Ishikawa (cell line): ENCODE measurements around the gene ODF4.

Source experiments
- CEBPB ChIP-seq: IDR thresholded peaks from 2 replicates; pipeline ENCODE4 v1.6.1; 2012
- CREB1 ChIP-seq: IDR thresholded peaks from 2 replicates; pipeline ENCODE4 v1.6.1; 2012; ENCODE audit warnings: low read depth
- EGR1 ChIP-seq: IDR thresholded peaks from 2 replicates; pipeline ENCODE4 v1.6.1; 2012
- EP300 ChIP-seq: IDR thresholded peaks from 2 replicates; pipeline ENCODE4 v1.6.1; 2012; ENCODE audit warnings: borderline replicate concordance
- FOXM1 ChIP-seq: IDR thresholded peaks from 2 replicates; pipeline ENCODE4 v1.6.1; 2012; ENCODE audit warnings: low read depth, borderline replicate concordance
- NFIC ChIP-seq: IDR thresholded peaks from 2 replicates; pipeline ENCODE4 v1.6.1; 2012
- RAD21 ChIP-seq: IDR thresholded peaks from 2 replicates; pipeline ENCODE4 v1.6.1; 2012; ENCODE audit warnings: low read depth
- TAF1 ChIP-seq: IDR thresholded peaks from 2 replicates; pipeline ENCODE4 v1.6.1; 2012; ENCODE audit warnings: low read depth, mild to moderate bottlenecking
- TCF12 ChIP-seq: IDR thresholded peaks from 2 replicates; pipeline ENCODE4 v1.6.1; 2012; ENCODE audit warnings: low read depth
- TEAD4 ChIP-seq: IDR thresholded peaks from 2 replicates; pipeline ENCODE4 v1.6.1; 2012
- YY1 ChIP-seq: IDR thresholded peaks from 2 replicates; pipeline ENCODE4 v1.6.1; 2012; ENCODE audit warnings: low read depth
- ZBTB7A ChIP-seq: IDR thresholded peaks from 2 replicates; pipeline ENCODE4 v1.6.1; 2012; ENCODE audit warnings: low read depth
- TF ChIP-seq, protein P1 (sequence below): IDR thresholded peaks from 2 replicates; pipeline ENCODE4 v1.6.1; 2012
- TF ChIP-seq, protein P2 (sequence below): IDR thresholded peaks from 2 replicates; pipeline ENCODE4 v1.6.1; 2012
- TF ChIP-seq, protein P3 (sequence below): IDR thresholded peaks from 2 replicates; pipeline ENCODE4 v1.6.1; 2012; ENCODE audit warnings: low read depth, mild to moderate bottlenecking

ODF4 gene

DNA sequence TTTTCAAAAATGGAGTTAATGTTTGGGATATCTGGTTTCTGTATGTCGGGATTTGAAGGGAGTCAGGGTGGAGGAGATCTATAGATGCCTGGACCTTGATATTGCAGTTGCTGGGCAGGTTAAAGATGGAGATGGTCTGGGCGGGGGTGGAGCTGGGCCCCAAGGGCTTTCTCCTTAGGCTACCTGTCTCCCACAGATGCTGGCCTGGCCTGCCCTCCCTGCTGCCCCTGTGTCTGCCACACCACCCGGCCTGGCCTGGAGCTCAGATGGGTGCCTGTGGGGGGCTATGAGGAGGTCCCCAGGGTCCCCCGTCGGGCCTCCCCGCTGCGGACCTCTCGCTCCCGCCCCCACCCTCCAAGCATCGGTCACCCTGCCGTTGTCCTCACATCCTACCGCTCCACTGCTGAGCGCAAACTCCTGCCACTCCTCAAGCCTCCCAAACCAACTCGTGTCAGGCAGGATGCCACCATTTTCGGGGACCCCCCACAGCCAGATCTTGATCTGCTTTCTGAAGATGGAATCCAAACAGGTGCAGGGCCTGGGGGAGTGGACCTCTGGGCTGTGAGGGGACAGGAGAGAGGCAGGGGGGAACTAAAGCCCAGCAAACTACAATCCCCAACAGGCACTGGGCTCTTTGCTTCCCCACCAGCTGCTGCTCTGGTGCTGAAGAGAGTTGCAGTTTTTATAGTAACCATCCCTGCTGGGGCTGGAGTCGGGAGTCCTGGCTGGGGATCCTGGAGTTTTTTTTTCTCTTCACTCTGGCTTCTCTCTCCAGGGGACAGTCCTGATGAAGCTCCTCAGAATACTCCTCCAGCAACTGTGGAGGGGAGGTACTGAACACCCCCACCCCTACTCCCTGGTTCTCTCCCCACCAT, 26.7 kb upstream of the ODF4 start:
- TF ChIP-seq CEBPB (no peak), EGR1 (no peak), ZBTB7A (no peak), TCF12 (no peak), YY1 (no peak), FOXM1 (no peak), TEAD4 (no peak)
- TF ChIP-seq, protein P1, sequence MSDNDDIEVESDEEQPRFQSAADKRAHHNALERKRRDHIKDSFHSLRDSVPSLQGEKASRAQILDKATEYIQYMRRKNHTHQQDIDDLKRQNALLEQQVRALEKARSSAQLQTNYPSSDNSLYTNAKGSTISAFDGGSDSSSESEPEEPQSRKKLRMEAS, result no peak
- TF ChIP-seq, protein P2, sequence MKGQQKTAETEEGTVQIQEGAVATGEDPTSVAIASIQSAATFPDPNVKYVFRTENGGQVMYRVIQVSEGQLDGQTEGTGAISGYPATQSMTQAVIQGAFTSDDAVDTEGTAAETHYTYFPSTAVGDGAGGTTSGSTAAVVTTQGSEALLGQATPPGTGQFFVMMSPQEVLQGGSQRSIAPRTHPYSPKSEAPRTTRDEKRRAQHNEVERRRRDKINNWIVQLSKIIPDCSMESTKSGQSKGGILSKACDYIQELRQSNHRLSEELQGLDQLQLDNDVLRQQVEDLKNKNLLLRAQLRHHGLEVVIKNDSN, result no peak

DNA sequence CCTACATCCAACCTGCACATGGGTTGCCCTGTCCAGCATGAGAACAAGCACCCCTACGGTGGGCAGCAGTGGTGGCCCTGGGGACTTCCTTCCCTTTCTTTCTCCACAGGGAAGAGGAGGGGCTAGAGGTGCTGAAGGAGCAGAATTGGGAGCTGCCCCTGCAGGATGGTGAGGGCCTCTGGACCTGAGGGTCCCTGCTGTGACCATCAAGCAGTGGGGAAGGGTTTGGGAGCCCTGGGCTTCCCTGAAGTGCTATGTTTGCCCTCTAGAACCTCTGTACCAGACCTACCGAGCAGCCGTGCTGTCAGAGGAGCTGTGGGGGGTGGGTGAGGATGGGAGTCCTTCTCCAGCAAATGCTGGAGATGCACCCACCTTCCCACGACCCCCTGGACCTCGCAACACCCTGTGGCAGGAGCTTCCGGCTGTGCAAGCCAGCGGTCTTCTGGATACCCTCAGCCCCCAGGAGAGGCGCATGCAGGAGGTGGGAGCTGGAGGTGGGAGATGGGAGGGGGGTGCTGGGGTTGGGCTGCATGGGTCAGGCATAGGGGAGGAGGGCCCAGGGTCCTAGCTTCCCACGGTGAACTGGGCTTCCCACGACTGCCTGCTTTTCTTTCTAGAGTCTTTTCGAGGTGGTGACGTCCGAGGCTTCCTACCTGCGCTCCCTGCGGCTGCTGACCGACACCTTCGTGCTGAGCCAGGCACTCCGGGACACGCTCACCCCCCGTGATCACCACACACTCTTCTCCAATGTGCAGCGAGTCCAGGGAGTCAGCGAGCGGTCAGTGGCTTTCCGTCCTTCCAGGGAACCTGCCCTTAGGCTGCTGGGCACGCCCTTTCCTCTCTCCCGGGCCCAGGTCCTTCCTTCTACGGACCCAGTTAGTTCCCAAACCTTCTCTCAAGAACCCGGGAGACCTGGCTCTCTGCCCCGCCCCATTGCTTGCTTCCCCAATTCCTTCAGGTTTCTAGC, 24.6 kb upstream of the ODF4 start:
- no peak for TF ChIP-seq CREB1
- TF ChIP-seq TEAD4, result no peak
- TF ChIP-seq FOXM1, result no peak
- no peak for TF ChIP-seq EP300
- no peak for TF ChIP-seq YY1
- no peak for TF ChIP-seq CEBPB
- TF ChIP-seq NFIC, result no peak
- TF ChIP-seq TAF1, result no peak
- TF ChIP-seq, protein P3, sequence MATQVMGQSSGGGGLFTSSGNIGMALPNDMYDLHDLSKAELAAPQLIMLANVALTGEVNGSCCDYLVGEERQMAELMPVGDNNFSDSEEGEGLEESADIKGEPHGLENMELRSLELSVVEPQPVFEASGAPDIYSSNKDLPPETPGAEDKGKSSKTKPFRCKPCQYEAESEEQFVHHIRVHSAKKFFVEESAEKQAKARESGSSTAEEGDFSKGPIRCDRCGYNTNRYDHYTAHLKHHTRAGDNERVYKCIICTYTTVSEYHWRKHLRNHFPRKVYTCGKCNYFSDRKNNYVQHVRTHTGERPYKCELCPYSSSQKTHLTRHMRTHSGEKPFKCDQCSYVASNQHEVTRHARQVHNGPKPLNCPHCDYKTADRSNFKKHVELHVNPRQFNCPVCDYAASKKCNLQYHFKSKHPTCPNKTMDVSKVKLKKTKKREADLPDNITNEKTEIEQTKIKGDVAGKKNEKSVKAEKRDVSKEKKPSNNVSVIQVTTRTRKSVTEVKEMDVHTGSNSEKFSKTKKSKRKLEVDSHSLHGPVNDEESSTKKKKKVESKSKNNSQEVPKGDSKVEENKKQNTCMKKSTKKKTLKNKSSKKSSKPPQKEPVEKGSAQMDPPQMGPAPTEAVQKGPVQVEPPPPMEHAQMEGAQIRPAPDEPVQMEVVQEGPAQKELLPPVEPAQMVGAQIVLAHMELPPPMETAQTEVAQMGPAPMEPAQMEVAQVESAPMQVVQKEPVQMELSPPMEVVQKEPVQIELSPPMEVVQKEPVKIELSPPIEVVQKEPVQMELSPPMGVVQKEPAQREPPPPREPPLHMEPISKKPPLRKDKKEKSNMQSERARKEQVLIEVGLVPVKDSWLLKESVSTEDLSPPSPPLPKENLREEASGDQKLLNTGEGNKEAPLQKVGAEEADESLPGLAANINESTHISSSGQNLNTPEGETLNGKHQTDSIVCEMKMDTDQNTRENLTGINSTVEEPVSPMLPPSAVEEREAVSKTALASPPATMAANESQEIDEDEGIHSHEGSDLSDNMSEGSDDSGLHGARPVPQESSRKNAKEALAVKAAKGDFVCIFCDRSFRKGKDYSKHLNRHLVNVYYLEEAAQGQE, result no peak
- no peak for TF ChIP-seq EGR1
- TF ChIP-seq TCF12, result no peak
- no peak for TF ChIP-seq RAD21
- TF ChIP-seq, protein P1, result no peak
- TF ChIP-seq ZBTB7A, result no peak
- TF ChIP-seq, protein P2, result no peak

DNA sequence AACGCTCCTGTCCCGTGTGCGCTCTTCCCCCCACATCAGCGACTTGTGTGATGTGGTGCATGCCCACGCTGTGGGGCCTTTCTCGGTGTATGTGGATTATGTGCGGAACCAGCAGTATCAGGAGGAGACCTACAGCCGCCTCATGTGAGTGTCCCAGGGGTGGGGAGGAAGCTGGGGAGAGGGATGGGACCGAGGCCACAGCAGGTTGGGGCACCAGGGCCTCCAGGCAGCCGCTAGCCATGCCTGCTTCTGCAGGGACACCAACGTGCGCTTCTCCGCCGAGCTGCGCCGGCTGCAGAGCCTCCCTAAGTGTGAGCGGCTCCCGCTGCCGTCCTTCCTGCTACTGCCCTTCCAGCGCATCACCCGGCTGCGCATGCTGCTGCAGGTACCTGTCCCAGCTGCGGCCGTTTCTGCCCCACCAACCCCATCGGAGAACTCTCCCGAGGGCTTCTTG, 23.8 kb upstream of the ODF4 start:
- TF ChIP-seq EP300 (no peak), YY1 (no peak), EGR1 (no peak)
- TF ChIP-seq, protein P2, result no peak

DNA sequence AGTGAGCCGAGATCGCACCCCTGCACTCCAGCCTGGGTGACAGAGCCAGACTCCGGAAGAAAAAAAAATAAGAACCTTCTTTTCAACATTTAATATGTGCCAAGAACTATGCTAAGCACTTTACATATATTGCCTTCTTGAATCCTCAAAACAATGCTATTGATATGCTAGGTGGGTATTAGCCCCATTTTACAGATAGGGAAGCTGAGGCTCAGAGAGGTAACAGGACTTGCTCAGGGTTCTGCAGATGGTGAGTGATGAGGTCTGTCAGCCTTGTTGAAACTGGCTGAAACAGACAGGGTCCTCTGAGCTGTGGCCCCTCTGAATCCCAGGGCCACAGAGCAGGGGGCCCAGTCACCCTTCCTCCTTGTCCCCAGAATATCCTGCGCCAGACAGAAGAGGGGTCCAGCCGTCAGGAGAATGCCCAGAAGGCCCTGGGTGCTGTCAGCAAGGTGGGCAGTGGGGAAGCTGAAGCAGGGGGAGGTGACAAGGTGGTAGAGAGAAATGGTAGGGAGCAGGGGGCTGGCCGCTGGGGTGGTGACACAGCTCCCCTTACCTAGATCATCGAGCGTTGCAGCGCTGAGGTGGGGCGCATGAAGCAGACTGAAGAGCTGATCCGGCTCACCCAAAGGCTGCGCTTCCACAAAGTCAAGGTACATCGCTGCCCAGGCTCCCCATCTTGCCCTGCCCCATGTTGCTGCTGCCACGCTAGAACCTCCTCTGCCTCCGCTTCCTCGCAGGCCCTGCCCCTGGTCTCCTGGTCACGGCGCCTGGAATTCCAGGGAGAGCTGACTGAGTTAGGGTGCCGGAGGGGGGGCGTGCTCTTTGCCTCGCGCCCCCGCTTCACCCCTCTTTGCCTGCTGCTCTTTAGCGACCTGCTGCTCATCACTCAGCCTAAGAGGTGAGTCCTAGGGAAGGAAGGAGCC, 21.4 kb upstream of the ODF4 start:
- TF ChIP-seq FOXM1 (no peak), YY1 (no peak), CEBPB (no peak), TAF1 (no peak), ZBTB7A (no peak)
- TF ChIP-seq, protein P3, result no peak
